Occipital lobe (tissue), 3 donors: ENCODE measurements around the gene SPINT2. TPM values are rescaled to one million over a fixed set of nuclear protein-coding genes. Genes with fewer than 3 reads are reported as not detected.
"Not testable (repeated sequence)": the region's sequence is repeated elsewhere in the genome, so short reads cannot be mapped to it uniquely, and the experiment has no call there.

Experiments used
- DNase-seq: peaks from one replicate; lab custom pipeline; 2025; lab: John Stamatoyannopoulos, UW
- small RNA-seq: library from RNA; depleted of rRNA; stranded (forward); fragments of <200 nt; gene quantifications from one replicate; pipeline ENCODE3, GENCODE V24; 2014
- total RNA-seq: library from RNA; depleted of rRNA; stranded (reverse); fragments of >200 nt; gene quantifications from one replicate; pipeline ENCODE4 v1.2.3, GENCODE V29; 2014

Gene SPINT2
- total RNA-seq, 1 donor from 2014 or later, result 73.9 TPM

DNA sequence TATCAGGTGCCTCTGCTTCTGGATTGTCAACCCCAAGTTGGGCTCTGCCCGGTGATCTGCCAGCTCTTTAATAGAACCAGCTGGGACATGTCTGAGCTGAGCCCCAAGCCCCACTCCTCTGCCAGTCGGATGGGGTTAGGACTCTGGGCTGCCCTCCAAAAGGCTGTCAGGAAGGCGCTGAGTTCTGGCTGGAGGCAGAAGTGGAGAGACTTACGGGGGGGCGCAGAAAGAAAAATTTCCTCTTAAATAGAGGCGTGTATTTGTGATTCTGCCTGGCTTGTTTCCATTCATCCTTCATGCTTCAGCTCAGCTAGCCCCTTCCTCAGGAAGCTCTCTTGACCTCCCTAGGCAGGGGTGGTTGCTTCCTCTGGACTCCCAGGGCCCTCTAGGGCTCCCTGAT, 54.3 kb downstream of the SPINT2 start:
- DNase-seq, result no peak

DNA sequence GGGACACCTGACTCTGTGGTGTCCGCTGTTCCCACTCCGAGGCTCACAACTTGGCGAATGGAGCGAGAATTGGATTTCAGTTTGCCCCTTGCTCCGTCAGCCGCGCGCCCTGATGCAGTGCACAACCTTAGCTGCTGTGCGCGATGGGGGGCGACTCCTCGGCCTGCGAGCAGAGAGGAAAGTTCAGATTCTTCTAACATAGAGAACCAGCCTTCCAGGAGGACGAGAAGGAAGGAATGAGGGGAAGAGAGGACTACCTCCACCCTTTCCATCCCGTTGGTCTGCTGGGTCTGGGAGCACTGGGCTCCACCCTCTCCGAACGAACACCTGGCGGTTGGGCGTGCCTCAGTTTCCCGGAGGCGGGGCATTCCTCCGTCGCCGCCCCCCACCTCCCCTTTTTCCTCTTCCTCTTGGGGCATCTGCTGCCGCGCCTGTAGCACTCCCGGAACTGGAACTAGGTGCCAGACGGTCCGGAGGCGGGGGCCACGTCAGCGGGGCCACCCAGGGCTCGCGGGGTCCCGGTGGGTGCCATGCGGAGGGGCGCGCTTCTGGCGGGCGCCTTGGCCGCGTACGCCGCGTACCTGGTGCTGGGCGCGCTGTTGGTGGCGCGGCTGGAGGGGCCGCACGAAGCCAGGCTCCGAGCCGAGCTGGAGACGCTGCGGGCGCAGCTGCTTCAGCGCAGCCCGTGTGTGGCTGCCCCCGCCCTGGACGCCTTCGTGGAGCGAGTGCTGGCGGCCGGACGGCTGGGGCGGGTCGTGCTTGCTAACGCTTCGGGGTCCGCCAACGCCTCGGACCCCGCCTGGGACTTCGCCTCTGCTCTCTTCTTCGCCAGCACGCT, 55.3 kb downstream of the SPINT2 start, which contains the start of gene KCNK6:
Gene KCNK6, plus strand, starts transcription at position 425 of the 838 bp plus-strand sequence. Its CDS starts 106 bp downstream, at position 531.
- peak; percentile 23 for DNase-seq

DNA sequence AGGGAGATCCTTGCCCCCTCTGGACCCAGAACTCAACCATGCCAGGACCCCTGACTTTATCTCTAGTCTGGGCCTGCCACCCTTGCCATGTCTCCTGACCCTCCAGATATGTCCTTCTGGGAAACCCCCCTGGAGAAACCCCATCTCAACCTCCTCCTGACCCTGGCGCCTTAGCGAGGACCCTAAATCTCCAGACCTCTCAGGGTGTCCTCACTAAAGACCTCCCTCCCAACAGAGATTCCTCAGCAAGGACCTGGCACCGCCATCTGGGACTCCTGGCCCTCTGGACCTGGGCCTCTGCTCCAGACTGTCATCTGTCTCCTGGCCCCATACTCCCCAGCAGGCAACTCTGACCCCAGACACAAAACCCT, 56.6 kb downstream of the SPINT2 start:
- DNase-seq, result no peak

DNA sequence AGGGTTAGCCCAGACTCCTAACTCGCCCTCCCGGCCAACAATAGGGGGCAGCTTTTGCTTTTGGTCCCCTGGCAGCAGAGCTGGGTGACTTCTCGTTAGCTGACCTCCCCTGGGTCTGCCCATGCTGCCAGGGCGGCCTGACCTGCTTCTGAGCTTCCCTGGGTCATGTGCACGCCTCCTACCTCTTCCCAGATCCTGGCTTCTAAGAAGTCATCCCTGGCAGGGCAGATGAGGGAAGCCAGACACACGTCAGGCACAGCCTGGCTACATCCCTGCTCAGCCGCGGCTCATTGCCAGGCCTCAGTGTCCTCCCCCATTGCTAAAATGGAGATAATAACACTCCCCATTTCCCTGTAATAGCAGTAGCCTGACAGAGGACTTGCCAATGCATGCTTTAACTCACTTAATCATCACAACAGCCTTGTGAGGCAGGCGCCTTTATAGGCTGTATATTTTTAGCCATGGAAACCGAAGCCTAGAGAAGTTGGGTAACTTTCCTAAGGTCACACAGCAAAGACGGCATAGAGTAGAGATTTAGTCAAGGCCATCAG, 57.3 kb downstream of the SPINT2 start:
- peak; percentile 15 for DNase-seq

DNA sequence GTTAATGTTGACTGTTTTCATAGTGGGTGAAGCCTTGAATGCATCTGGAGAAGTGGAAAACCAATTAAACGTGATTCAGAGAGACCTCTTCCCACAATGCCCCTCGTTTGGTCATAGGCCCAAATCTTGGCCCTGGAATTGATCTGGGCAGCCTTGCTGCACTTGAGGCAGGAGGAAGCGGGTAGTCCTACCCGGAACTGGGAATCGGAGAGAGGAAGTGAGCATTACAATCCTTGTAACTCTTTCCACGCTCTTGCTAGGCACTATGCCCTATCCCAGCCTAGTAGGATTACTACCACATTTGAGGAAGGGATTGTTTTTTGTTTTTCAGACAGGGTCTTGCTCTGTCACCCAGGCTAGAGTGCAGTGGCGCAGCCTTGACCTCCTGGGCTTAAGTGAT, 58.9 kb downstream of the SPINT2 start:
- no peak for DNase-seq

DNA sequence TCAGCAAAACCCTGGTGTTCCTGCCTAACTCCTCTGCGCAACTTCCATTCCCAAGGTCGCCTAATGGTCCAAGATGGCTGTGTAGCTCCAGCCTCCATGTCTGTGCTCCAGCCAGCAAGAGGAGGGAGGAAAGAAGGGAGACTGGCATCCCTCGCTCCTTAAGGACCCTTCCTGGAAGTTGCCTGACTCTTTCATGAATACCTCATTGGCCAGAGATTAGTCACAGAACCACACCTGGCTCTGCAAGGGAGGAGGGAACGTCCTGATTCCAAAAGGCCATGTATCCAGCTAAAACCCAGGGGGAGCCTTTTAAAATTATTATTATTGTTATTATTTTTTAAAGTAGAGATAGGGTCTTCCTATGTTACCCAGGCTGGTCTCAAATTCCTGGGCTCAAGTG, 60.1 kb downstream of the SPINT2 start:
- no peak for DNase-seq

DNA sequence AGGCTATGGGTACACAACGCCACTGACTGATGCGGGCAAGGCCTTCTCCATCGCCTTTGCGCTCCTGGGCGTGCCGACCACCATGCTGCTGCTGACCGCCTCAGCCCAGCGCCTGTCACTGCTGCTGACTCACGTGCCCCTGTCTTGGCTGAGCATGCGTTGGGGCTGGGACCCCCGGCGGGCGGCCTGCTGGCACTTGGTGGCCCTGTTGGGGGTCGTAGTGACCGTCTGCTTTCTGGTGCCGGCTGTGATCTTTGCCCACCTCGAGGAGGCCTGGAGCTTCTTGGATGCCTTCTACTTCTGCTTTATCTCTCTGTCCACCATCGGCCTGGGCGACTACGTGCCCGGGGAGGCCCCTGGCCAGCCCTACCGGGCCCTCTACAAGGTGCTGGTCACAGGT, 62.2 kb downstream of the SPINT2 start:
- DNase-seq, result no peak

DNA sequence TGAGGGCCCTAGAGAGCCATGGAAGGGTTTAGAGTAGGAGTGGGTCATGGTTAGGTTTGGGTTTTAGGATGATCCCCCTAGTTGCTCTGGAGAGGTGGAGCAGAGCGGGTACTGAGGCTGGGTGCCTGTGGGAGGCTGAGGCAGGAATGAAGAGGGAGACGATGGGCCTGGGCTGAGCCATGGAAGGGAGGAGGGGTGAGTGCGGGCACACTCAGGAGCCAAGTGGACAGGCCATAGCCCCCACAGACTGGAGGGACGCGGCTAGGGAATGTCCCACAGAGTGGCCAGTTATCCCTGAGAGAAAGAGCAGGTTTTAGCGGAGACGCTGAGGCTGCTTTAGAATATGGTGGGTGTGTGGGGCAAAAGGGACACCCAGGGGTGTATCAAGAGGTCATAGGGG, 65.3 kb downstream of the SPINT2 start:
- no peak for DNase-seq

DNA sequence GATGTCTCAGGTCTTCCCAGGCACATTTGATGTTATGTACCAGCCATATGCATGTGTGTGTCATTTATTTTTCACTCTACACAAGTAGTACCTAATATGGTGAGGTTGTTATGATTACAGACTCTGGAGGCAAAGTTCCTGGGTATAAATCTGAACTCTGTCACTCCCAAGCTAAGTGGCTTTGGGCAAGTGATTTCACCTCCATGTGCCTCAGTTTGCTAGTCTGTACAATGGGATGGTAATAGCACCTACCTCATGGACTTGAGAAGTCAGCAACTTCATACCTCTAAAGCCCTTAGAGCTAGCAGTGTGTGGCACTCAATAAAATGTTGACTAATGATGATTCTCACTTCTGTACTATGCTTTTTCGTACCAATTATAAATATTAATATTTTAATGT, 67.4 kb downstream of the SPINT2 start:
- DNase-seq, result no peak

DNA sequence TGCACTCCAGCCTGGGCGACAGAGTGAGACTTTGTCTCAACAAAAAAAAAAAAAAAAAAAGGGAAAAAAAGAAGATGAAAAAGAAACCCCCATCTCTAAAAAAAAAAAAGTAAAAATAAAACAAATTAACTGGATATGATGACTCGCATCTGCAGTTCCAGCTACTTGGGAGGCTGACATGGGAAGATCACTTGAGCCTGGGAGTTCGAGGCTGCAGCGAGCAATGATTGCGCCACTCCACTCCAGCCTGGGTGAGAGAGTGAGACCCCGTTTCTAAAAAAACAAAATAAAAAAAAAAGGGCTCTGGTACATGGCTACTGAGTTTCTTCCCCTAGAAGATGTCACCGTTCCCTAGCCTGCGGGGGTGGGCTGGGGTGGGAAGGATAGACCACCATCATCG, 68.9 kb downstream of the SPINT2 start:
- DNase-seq, result no peak

DNA sequence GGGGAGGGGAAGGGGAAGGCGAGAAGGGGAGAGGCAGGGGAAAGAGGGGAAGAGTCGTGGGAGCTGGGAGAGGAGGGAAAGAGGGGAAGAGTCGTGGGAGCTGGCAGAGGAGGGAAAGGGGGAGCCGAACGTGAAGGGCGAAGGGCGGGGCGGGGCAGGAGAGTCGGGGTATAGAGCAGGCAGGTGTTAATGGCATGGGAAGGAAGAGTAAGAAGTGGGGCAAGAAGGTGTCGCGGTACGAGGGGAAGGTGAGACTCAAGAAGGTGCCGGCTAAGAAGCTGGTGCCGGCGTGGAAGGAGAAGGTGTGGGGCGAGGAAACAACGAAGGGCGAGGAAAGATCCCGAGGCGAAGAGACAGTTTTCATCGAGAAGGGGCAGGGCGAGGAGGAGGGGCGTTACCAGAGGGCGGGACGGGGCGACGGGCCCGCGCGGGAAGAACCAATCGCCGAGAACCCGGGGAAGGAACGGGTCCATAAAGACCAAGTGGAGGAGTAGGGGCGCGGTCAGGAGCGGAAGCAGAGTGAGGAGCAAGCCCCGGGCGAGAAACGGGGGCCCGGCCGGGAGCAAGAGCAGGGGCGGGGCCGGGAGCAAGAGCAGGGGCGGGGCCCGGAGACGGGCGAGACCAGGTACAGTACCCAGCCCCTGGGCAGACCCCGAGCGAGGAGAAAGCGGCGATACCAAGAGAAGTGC, 71.7 kb downstream of the SPINT2 start:
- peak; percentile 93 for DNase-seq

DNA sequence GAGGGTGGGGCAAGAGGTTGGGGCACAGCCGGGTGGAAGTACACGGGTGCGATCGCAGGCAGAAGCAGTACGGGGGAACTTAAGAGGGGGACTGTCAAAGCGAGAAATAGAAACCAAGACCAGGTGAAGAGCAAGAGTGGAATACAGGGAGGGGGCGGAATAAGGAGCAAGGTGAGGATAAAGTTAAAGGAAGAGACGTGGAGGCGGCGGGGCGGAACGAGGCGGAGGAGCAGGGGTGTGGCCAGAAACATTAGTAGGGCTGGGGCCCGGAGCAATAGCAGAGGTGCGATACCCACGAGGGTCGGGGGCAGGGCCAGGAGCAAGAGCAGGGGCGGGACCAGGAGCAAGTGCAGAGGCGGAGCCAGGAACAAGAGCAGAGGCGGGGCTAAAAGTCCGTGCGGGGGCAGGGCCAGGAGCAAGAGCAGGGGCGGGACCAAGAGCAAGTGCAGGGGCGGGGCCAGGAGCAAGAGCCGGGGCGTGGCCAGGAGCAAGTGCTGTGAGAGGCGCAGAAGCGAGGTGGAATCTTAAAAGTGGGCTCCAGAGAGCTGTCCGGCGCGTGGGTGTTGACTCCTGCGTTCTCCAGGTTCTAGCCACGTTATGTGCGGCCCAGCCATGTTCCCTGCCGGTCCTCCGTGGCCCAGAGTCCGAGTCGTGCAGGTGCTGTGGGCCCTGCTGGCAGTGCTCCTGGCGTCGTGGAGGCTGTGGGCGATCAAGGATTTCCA, 72.4 kb downstream of the SPINT2 start:
- DNase-seq, result peak; percentile 86

DNA sequence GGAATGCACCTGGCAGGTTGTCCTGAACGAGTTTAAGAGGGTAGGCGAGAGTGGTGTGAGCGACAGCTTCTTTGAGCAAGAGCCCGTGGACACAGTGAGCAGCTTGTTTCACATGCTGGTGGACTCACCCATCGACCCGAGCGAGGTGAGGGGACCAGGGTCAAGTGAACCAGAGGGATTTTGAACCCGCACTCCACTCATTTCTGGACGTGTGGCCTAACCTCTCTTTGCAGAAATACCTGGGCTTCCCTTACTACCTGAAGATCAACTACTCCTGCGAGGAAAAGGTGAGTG, 72.9 kb downstream of the SPINT2 start:
- DNase-seq, result no peak

DNA sequence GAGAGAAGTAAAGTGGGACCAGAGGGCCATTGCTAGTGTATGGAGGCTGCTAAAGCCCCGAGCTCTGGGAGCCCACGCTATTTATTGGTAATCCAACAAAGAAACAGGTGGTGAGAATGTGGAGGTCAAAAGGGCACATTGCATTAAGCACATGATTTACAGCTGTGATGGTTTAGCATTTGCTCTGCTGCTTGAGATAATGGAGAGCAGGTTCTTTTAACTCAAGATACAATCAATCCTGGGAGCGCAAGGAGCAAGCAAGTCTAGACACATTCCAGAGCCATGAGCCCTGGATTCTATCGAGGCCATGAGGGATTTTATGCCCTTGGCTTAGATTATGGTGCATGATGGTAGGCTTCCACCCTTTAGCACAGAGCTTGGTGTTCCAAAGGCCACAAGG, 74.6 kb downstream of the SPINT2 start:
- not testable (repeated sequence) for DNase-seq

DNA sequence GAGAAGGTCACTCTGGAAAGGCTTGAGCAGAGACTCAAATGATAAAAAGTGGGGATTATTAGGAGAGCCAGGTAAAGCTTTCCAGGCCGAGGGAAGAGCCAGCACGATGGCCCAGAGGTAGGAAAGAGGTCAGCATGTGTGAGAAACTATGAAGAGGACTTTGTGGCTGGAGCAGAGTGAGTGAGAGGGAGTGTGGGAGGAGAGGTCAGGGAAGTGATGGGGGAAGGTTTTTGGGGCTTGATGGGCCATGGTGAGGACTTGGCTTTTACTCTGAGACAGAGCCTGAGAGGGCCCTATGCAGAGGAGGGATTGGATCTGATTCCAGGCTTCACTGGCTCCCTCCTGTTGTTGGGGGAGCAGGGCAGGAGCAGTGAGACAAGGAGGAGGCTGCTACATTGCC, 76.6 kb downstream of the SPINT2 start:
- DNase-seq, result no peak

Small RNA genes lying within 50 kb of the gene (small RNA-seq; reads per million reads assigned to genes)
- not detected for gene RF00019

Other genes with a start within 250 kb of the SPINT2 start
- 37.4 TPM for gene DPF1, start 40.4 kb upstream of the SPINT2 start, total RNA-seq
- 0.78 TPM for gene PPP1R14A, start 8.2 kb upstream of the SPINT2 start, total RNA-seq
- gene C19orf33, start 39.7 kb downstream of the SPINT2 start, total RNA-seq, result not detected
- 41.8 TPM for gene YIF1B, start 51.4 kb downstream of the SPINT2 start, total RNA-seq
- gene KCNK6, start 55.3 kb downstream of the SPINT2 start, total RNA-seq, result 0.31 TPM
- gene CATSPERG, start 71.3 kb downstream of the SPINT2 start, total RNA-seq, result 10.5 TPM
- 102 TPM for gene PSMD8, start 110.0 kb downstream of the SPINT2 start, total RNA-seq
- 0.62 TPM for gene GGN, start 123.5 kb downstream of the SPINT2 start, total RNA-seq
- 1.4 TPM for gene SPRED3, start 124.1 kb downstream of the SPINT2 start, total RNA-seq
- gene FAM98C, start 138.5 kb downstream of the SPINT2 start, total RNA-seq, result 8.0 TPM
- gene RASGRP4, start 161.6 kb downstream of the SPINT2 start, total RNA-seq, result 0.16 TPM
- 4.5 TPM for gene RYR1, start 169.1 kb downstream of the SPINT2 start, total RNA-seq